Tibial nerve (tissue), 4 donors: Measurements from ENCODE around the gene LRRC27.

Source experiments
- CTCF ChIP-seq, 5 experiments: fragments of 200-600 bp in 3 of 5; fragments of 450-650 bp in 2 of 5; sonication (generic) in 3 of 5; IDR thresholded peaks; one replicate each; pipeline ENCODE4 v1.5.1; 2016 to 2019; ENCODE audit warnings: antibody characterized with exemption in 5 of 5, mild to moderate bottlenecking in 3 of 5, moderate library complexity in 2 of 5
- EP300 ChIP-seq, 2 donors: sonication (generic); formaldehyde crosslinking; IDR thresholded peaks; one replicate each; pipeline ENCODE4 v1.6.1; 2017; ENCODE audit warnings: antibody characterized with exemption in 2 of 2, mild to moderate bottlenecking in 1 of 2

DNA sequence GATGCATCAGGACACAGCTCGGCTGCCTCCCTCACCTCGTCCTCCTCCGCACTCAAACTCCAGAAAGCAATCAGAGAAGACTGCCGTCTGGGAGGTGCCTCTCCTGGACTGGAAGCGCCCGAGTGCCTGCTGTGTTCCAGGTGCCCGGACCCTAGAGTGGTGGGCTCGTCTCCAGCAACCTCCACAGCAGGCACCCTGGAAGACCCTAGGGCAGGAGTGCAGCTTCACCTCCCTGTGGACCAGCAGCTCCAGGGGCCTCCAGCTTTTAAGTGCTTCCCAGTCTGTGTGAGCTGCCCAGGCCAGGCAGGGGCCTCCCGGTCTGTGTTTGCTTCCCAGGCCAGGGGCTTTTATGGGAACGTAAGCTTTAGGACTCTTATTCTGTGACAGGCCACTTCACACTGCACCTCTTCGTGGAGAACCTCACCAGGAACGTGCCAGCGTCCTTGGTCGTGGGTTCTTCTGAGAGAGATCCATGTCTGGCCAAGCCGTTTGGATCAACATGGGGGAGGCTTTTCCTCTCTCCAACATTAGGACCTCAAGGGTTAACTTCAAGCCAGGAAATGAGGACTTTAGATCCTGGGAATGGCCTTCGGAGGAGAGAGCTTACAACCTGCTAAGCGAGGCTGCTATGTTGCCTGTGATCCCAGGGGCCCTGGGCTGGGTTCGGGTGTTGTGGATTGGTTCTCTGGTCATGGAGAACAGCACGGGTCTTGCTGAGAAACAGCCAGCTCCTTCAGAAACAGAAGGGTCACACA, 59.1 kb downstream of the LRRC27 start:
- TF ChIP-seq CTCF (IDR thresholded peaks at IDR 0.05) (no peak), EP300 (IDR thresholded peaks at IDR 0.05) (no peak)
